Aortic smooth muscle cell (primary cell): Measurements from ENCODE around the gene IKBKG. TPM values are rescaled to one million over a fixed set of nuclear protein-coding genes. Genes with fewer than 3 reads are reported as not detected.

Experiments used
- total RNA-seq: library from RNA; depleted of rRNA; stranded (reverse); fragments of >200 nt; gene quantifications from 2 replicates; pipeline ENCODE4 v1.2.3, GENCODE V29; 2014

IKBKG gene, protein sequence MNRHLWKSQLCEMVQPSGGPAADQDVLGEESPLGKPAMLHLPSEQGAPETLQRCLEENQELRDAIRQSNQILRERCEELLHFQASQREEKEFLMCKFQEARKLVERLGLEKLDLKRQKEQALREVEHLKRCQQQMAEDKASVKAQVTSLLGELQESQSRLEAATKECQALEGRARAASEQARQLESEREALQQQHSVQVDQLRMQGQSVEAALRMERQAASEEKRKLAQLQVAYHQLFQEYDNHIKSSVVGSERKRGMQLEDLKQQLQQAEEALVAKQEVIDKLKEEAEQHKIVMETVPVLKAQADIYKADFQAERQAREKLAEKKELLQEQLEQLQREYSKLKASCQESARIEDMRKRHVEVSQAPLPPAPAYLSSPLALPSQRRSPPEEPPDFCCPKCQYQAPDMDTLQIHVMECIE
- 13.6 and 13.8 TPM in 2 replicates for total RNA-seq

DNA sequence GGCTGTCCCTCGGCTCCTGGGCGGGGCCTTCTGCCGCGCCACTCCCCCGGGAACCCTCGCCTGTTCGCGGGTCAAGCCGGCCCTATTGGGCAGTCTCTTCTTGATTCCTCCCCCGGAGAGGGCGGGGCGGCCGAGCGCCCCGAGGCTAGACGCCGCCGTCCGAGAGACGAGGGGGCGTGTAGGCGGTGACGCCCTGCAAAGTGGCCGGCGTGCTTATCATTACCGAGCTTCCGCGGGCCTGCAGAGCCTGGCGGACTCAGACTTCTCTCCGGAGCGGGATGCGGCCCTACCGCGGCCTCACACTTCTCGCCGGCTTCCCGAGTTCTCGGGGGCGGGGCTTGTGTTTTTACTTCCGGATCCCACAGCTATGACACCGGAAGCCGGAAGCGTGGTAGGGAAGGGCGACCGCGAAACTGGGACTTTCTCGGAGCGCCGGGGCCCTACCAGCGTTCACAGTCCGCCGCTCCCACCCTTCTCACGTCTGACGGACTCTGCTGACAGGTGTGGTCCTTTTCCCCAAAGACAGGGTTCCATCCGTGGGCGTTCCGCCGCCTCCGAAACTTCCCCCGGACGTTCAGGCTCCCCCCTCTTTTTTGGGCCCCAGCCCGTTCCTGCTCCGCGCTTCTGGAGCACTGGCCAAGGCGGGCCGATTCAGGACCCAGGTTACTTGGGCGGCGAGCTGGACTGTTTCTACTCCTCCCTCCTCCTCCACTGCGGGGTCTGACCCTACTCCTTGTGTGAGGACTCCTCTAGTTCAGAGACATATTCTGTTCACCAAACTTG is at the start of gene IKBKG:
IKBKG (plus strand) TSS at position 376 of the 783 bp plus-strand sequence. CDS start 4,383 bp downstream, outside the sequence.

DNA sequence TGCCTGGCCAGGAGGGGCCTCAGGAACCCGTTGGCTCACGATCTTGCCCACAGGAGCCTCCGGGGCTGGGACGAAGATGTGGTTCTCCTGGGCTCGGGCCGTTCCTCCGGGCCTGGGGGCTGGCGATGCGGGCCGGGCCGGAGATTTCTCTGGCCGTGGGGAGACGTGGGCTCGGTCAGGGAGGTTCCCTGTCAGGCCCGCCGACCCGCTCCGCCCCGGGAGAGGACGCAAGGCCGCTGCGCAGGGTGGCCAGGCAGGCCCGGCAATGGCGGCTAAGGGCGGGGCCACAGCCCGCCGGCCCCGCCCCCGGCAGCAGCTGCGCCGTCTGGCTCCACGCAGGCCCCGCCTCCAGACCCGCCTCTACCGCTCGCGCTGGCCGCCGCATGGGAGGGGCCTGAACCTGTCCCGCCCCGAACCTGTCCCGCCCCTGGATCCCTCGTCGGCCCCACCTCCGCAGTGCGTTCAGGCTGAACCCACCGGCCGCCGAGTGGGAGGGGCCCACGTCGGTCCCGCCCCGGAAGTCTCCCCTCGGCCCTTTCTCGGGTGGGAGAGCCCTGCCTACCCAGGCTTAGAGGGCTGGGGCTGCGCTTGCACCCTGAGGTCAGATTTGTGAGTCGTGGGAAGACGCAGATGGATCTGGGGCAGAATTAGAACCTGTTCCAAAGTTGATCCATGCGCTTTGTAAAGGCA is 31.3 kb upstream of the IKBKG start, which contains the start of gene FAM3A:
FAM3A (minus strand) TSS at position 267 of the 690 bp plus-strand sequence. CDS start 460 bp downstream, outside the sequence.

DNA sequence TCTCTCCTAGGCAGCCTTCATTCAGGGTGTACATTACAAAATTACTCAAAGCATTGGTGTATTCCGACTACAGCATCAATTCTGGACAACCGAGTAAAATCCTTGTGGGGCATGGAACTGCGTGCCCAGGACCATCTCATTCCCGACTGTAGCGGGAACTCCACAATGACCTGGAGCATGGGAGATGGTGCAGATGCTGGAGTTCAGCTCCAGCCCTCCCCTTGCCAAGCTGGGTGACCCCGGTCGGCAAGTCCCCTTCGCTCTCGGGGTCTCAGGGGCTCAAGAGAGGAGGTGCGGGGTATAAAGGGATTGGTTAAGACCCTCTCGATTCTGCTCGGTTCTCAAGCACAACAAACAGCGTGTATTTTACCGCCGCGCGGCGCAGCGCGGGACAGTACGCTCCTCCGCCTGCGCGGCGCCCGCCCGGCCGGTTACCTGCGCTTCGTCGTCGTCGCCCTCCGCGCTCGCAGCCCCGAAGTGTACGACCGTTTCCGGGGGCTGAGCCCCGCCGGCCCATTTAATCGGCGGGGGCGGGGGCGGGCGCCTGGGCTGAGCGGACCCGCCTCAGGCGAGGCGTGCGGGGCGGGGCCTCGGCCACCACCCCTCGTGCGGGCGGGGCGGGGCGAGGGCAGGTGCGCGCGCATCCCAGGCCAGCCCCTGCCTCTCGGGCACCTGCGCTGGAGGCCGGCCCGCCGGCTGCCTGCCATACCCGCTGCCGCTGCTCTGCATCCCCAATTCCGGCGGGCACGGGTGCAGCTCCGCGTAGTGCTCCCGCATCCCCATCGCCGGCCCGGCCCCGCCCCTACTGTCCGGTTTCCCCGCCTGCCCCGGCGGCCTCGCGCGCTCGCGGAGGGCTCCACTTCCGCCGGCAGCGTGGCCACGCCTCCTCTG is 821 bp upstream of the IKBKG start, which contains the start of gene G6PD:
G6PD (minus strand) TSS at position 493 of the 891 bp plus-strand sequence. CDS start 691 bp downstream, outside the sequence.

GRCh38 chrX:154584585-154585183 is 37.3 kb downstream of the IKBKG start, which contains the start of gene CTAG1A:
Gene CTAG1A (plus strand): TSS chrX:154585133. CDS start chrX:154585207, 74 bp downstream.

Other genes starting within 250 kb of the IKBKG start
- gene FLNA, start 173.0 kb upstream of the IKBKG start, total RNA-seq, result 2,321 and 2,651 TPM in 2 replicates
- gene EMD, start 168.3 kb upstream of the IKBKG start, total RNA-seq, result 24.4 and 27.7 TPM in 2 replicates
- gene RPL10, start 149.2 kb upstream of the IKBKG start, total RNA-seq, result 2,053 and 2,384 TPM in 2 replicates
- 128 and 141 TPM in 2 replicates for gene DNASE1L1, start 138.4 kb upstream of the IKBKG start, total RNA-seq
- gene TAFAZZIN, start 136.1 kb upstream of the IKBKG start, total RNA-seq, result 13.3 and 16.0 TPM in 2 replicates
- gene ATP6AP1, start 118.9 kb upstream of the IKBKG start, total RNA-seq, result 55.6 and 70.9 TPM in 2 replicates
- 90.6 and 111 TPM in 2 replicates for gene GDI1, start 110.5 kb upstream of the IKBKG start, total RNA-seq
- gene FAM50A, start 103.5 kb upstream of the IKBKG start, total RNA-seq, result 107 and 133 TPM in 2 replicates
- gene PLXNA3, start 89.3 kb upstream of the IKBKG start, total RNA-seq, result 20.3 and 22.1 TPM in 2 replicates
- gene LAGE3, start 68.3 kb upstream of the IKBKG start, total RNA-seq, result 14.2 and 20.3 TPM in 2 replicates
- gene UBL4A, start 61.0 kb upstream of the IKBKG start, total RNA-seq, result 35.7 and 43.7 TPM in 2 replicates
- 15.9 and 16.5 TPM in 2 replicates for gene SLC10A3, start 57.0 kb upstream of the IKBKG start, total RNA-seq
- 29.7 and 31.0 TPM in 2 replicates for gene FAM3A, start 31.4 kb upstream of the IKBKG start, total RNA-seq
- gene G6PD, start 774 bp upstream of the IKBKG start, total RNA-seq, result 73.5 and 79.2 TPM in 2 replicates
- not detected in 2 replicates for gene CTAG1A, start 37.5 kb downstream of the IKBKG start, total RNA-seq
- gene CTAG1B, start 71.7 kb downstream of the IKBKG start, total RNA-seq, result not detected in 2 replicates
- not detected in 2 replicates for gene CTAG2, start 106.0 kb downstream of the IKBKG start, total RNA-seq
- 3.2 and 4.1 TPM in 2 replicates for gene GAB3, start 203.5 kb downstream of the IKBKG start, total RNA-seq
- gene DKC1, start 215.2 kb downstream of the IKBKG start, total RNA-seq, result 26.3 and 42.4 TPM in 2 replicates